Erythroblast (primary cell): Measurements from ENCODE around the gene IZUMO4.

Experiments
- DNase-seq, 2 experiments: peaks; one replicate each; lab custom pipeline; 2025; lab: John Stamatoyannopoulos, UW
- GATA1 ChIP-seq: IDR thresholded peaks from 2 replicates; pipeline ENCODE4 v1.6.1; 2011; ENCODE audit warnings: low read depth, mild to moderate bottlenecking, control low read depth, low read length, moderate library complexity
- POLR2A ChIP-seq: IDR thresholded peaks from 2 replicates; pipeline ENCODE4 v1.6.1; 2011; ENCODE audit warnings: mild to moderate bottlenecking, low read length

IZUMO4 gene

GRCh38 chr19:2053601-2054389, 42.9 kb upstream of the IZUMO4 start:
- TF ChIP-seq POLR2A (no peak), GATA1 (no peak)

GRCh38 chr19:2054763-2055162, 42.0 kb upstream of the IZUMO4 start:
- DNase-seq = no peak
- TF ChIP-seq POLR2A (no peak), GATA1 (no peak)

More at GRCh38 chr19:2053601-2054389, 42.9 kb upstream of the IZUMO4 start:
- no peak for DNase-seq

- DNase-seq = peak in 1 of 2 experiments; percentile 60
- TF ChIP-seq POLR2A (peak; percentile 38), GATA1 (no peak)
These were observed 40.5 kb upstream of the IZUMO4 start for GRCh38 chr19:2055931-2056836.

GRCh38 chr19:2056837-2057192, 39.9 kb upstream of the IZUMO4 start:
- DNase-seq = no peak

GRCh38 chr19:2057484-2058469, 38.9 kb upstream of the IZUMO4 start:
- no peak for DNase-seq
- TF ChIP-seq POLR2A (no peak), GATA1 (no peak)

More at GRCh38 chr19:2056837-2057192, 39.9 kb upstream of the IZUMO4 start:
- TF ChIP-seq POLR2A (no peak), GATA1 (no peak)

- TF ChIP-seq GATA1 (no peak), POLR2A (no peak)
- no peak for DNase-seq
These were observed 37.9 kb upstream of the IZUMO4 start for GRCh38 chr19:2058570-2059421.

- peak; percentile 77 to 89 for DNase-seq
- TF ChIP-seq GATA1 (no peak), POLR2A (peak; percentile 39)
These were observed 37.1 kb upstream of the IZUMO4 start for GRCh38 chr19:2059422-2060201.

- peak; percentile 93 to 96 for DNase-seq
- no peak for TF ChIP-seq POLR2A
- no peak for TF ChIP-seq GATA1
These were observed 35.7 kb upstream of the IZUMO4 start for GRCh38 chr19:2060884-2061494.

GRCh38 chr19:2061495-2062388, 35.0 kb upstream of the IZUMO4 start:
- TF ChIP-seq GATA1 (no peak), POLR2A (peak; percentile 71)
- peak; percentile 99 to 100 for DNase-seq

- DNase-seq = no peak
- TF ChIP-seq GATA1 (no peak), POLR2A (no peak)
These were observed 34.4 kb upstream of the IZUMO4 start for GRCh38 chr19:2062389-2062729.
